GM12891 (cell line): ENCODE data around the gene ATP2B2.

Experiments
- DNase-seq: peaks from one replicate; pipeline ENCODE4 v3.0.0; 2011; ENCODE audit warnings: low spot score; ENCODE audit not compliant: insufficient read length
- FAIRE-seq: peaks from 2 replicates; lab custom pipeline; 2011; peaks lifted over from hg19 to GRCh38; lab: Jason Lieb, UNC
- PAX5 ChIP-seq: IDR thresholded peaks from 2 replicates; pipeline ENCODE4 v1.6.1; 2011; ENCODE audit warnings: low read length, moderate library complexity, mild to moderate bottlenecking; ENCODE audit not compliant: insufficient read depth, severe bottlenecking
- POLR2A ChIP-seq: IDR thresholded peaks from 2 replicates; pipeline ENCODE4 v1.6.1; 2011; ENCODE audit warnings: low read depth, low read length, control low read depth
- POLR2AphosphoS5 ChIP-seq: IDR thresholded peaks from 2 replicates; pipeline ENCODE4 v1.6.1; 2011; ENCODE audit warnings: low read depth, low read length, control low read depth
- POU2F2 ChIP-seq: IDR thresholded peaks from 2 replicates; pipeline ENCODE4 v1.6.1; 2011; ENCODE audit warnings: low read depth, mild to moderate bottlenecking, control low read depth, low read length, moderate library complexity
- SPI1 ChIP-seq: IDR thresholded peaks from 2 replicates; pipeline ENCODE4 v1.6.1; 2011; ENCODE audit warnings: low read depth, low read length, control low read depth
- TAF1 ChIP-seq: IDR thresholded peaks from 2 replicates; pipeline ENCODE4 v1.6.1; 2011; ENCODE audit warnings: low read depth, low read length, control low read depth

The ATP2B2 gene

GRCh38 chr3:10513306-10513705 is 7.9 kb upstream of the ATP2B2 start:
- DNase-seq = no peak
- FAIRE-seq = no peak
- TF ChIP-seq POU2F2 = no peak
- TF ChIP-seq POLR2A = no peak
- TF ChIP-seq PAX5 = no peak
- no peak for TF ChIP-seq TAF1
- TF ChIP-seq POLR2AphosphoS5 = no peak
- no peak for TF ChIP-seq SPI1

DNA sequence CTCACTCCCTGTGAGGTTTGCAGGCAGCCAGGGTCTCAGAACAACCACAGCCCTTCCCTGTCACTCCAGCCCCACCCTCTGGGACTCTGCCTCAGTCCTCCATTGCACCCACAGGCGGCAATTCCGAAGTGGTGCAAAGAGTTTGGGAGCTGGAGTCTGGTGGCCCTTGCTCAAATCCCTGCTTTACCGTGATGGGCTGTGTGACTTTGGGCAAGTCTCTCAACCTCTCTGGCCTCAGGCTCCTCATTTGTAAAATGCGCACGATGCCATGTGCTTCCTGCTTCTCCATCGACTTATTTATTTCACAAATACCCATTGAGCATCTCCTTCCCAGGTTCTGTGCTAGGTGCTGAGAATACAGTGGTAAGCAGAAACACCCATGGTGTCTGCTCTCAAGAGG is 7.3 kb upstream of the ATP2B2 start:
- TF ChIP-seq POLR2A (no peak), POLR2AphosphoS5 (no peak), PAX5 (no peak), SPI1 (no peak), TAF1 (no peak), POU2F2 (no peak)
- DNase-seq = no peak
- no peak for FAIRE-seq

GRCh38 chr3:10511809-10512494 is 6.6 kb upstream of the ATP2B2 start:
- no peak for FAIRE-seq
- DNase-seq = no peak
- no peak for TF ChIP-seq POU2F2
- no peak for TF ChIP-seq TAF1
- TF ChIP-seq SPI1 = no peak
- no peak for TF ChIP-seq POLR2A
- TF ChIP-seq PAX5 = no peak
- TF ChIP-seq POLR2AphosphoS5 = no peak

GRCh38 chr3:10510743-10511432 is 5.5 kb upstream of the ATP2B2 start:
- no peak for DNase-seq
- no peak for FAIRE-seq
- TF ChIP-seq PAX5 (no peak), POLR2A (no peak), SPI1 (no peak), POU2F2 (no peak), POLR2AphosphoS5 (no peak), TAF1 (no peak)

- TF ChIP-seq TAF1 = no peak
- no peak for DNase-seq
- no peak for FAIRE-seq
Measured at GRCh38 chr3:10510086-10510742, 4.8 kb upstream of the ATP2B2 start.

- DNase-seq (no peak), FAIRE-seq (no peak)
- TF ChIP-seq SPI1 (no peak), POLR2A (no peak), POU2F2 (no peak), POLR2AphosphoS5 (no peak), TAF1 (no peak), PAX5 (no peak)
Measured at GRCh38 chr3:10509325-10509724, 3.9 kb upstream of the ATP2B2 start.

DNA sequence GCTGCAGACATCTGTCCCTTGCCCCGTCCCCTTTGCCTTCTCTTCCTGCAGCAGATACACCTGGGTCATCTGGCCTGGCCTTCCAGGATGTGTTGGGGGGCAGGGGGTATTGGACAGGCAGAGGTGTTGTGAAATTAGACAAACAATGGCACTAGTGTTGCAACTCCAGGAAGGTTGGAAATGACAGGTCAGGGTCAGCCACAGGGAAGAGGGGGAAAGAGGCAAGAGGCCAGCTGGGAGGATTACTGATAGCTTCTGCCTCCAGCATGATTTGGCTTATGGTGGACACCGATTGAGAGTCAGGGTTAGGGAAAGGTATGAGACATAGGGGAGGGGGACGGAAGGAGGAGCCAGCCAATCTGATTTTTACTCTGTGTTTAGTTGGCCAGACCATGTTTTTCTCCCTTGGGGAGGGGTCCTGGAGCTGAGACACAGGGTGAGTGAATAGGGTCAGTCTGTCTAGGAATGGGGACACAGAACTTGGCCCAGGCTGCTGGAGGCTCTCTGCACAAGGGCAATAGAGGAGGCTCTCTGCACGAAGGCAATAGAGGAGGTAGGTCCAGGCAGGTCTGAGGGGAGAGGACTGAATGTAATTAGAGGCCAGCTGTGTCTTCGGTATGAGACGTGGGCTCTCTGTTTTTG is 3.4 kb upstream of the ATP2B2 start:
- FAIRE-seq (no peak), DNase-seq (no peak)
- no peak for TF ChIP-seq POLR2AphosphoS5
- no peak for TF ChIP-seq POLR2A
- no peak for TF ChIP-seq TAF1
- no peak for TF ChIP-seq SPI1
- TF ChIP-seq PAX5 = no peak
- TF ChIP-seq POU2F2 = no peak

DNA sequence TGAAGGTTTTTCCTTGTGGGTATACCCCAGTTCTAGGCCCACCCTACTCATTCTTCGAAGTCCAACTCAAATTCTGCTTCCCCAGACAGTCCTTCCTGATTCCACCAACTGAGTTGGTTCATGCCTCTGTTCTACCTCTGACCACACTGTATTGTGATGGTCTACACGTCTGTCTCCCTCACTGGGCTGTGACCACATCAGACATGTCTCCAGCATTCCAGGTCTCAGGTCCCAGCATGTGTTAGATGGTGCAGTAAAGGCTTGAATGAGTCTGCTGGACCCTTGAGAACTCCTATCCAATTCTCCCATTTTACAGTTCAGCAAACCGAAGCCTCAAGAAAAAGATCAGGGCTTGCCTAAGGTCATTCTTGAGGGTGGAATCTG is 2.8 kb upstream of the ATP2B2 start:
- DNase-seq (no peak), FAIRE-seq (no peak)
- TF ChIP-seq POLR2AphosphoS5 = no peak
- no peak for TF ChIP-seq POU2F2
- TF ChIP-seq TAF1 = no peak
- no peak for TF ChIP-seq PAX5
- no peak for TF ChIP-seq SPI1
- TF ChIP-seq POLR2A = no peak

GRCh38 chr3:10507331-10507730 is 1.9 kb upstream of the ATP2B2 start:
- no peak for DNase-seq
- FAIRE-seq = no peak
- TF ChIP-seq TAF1 = no peak
- TF ChIP-seq POU2F2 = no peak
- no peak for TF ChIP-seq SPI1
- TF ChIP-seq POLR2A = no peak
- TF ChIP-seq POLR2AphosphoS5 = no peak
- no peak for TF ChIP-seq PAX5
